SU-DHL-6 (cell line): ENCODE measurements around the gene EIF4E1B.

Experiments used
- EZH2phosphoT487 ChIP-seq: fragments of 200-600 bp; sonication (generic), shearing (Covaris generic); conservative IDR thresholded peaks from 2 replicates; pipeline ENCODE4 v1.6.1; 2018; ENCODE audit warnings: mild to moderate bottlenecking, antibody characterized with exemption, low read length, moderate library complexity, mixed read lengths
- TF ChIP-seq, protein P1 (sequence below): fragments of 200-600 bp; sonication (generic); IDR thresholded peaks from one replicate; pipeline ENCODE4 v1.5.1; 2017; ENCODE audit warnings: antibody characterized with exemption, mild to moderate bottlenecking, low read length, moderate library complexity; ENCODE audit not compliant: insufficient read depth, poor library complexity, severe bottlenecking

DNA sequence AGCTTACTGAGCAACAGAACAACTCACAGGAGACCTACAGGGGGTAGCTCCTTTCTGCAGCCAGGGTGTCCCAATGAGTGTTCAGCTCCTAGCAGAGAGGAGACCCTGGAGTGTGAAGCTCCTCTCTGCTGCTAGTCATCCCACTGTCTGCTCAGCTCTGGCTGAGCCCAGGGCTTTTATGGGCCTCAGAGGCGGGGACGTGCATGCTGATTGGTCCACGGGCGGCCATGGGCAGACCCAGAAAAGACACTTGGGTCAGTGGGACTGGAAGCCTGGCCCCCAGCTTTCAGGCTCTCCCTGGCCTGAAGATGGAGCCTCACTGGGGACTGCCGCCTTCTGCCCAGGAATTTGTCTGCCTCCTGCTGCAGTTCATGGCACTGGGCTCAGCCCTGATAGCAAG, 57.4 kb downstream of the EIF4E1B start:
- no peak for TF ChIP-seq EZH2phosphoT487
- TF ChIP-seq, protein P1, sequence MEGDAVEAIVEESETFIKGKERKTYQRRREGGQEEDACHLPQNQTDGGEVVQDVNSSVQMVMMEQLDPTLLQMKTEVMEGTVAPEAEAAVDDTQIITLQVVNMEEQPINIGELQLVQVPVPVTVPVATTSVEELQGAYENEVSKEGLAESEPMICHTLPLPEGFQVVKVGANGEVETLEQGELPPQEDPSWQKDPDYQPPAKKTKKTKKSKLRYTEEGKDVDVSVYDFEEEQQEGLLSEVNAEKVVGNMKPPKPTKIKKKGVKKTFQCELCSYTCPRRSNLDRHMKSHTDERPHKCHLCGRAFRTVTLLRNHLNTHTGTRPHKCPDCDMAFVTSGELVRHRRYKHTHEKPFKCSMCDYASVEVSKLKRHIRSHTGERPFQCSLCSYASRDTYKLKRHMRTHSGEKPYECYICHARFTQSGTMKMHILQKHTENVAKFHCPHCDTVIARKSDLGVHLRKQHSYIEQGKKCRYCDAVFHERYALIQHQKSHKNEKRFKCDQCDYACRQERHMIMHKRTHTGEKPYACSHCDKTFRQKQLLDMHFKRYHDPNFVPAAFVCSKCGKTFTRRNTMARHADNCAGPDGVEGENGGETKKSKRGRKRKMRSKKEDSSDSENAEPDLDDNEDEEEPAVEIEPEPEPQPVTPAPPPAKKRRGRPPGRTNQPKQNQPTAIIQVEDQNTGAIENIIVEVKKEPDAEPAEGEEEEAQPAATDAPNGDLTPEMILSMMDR, result no peak
